DND-41 (cell line): ENCODE results near the gene PPARA.

ENCODE experiments used
- EZH2 ChIP-seq: IDR thresholded peaks from 3 replicates; pipeline ENCODE4 v1.6.1; 2012; ENCODE audit warnings: borderline replicate concordance, low read depth, mild to moderate bottlenecking, moderate library complexity, low read length, inconsistent platforms; ENCODE audit not compliant: severe bottlenecking
- TF ChIP-seq, protein P1 (sequence below): IDR thresholded peaks from 2 replicates; pipeline ENCODE4 v1.5.1; 2012; ENCODE audit warnings: borderline replicate concordance, low read length, moderate library complexity, mild to moderate bottlenecking; ENCODE audit not compliant: poor library complexity, severe bottlenecking; ENCODE audit errors: extremely low read depth

DNA sequence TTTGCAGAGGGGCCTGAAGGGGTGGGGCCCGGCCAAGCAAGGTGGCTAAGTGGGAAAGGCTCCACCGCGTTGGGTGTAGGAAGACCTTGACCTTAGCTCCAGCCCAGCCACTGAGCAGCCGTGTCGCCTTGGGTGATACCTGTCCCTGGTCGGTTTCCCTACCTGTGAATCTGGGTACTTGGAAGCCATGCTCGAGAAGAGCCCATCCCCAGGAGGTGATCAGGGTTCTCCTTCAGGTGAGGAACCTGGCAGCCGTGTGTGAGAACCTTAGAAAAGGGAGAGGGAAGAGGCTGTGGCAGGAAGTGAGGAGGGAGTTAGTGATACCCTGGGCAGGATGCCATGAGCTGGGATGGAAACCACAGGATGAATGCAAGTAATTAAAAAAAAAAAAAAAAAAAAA is 21.6 kb downstream of the PPARA start:
- TF ChIP-seq EZH2 = no peak
- TF ChIP-seq, protein P1, sequence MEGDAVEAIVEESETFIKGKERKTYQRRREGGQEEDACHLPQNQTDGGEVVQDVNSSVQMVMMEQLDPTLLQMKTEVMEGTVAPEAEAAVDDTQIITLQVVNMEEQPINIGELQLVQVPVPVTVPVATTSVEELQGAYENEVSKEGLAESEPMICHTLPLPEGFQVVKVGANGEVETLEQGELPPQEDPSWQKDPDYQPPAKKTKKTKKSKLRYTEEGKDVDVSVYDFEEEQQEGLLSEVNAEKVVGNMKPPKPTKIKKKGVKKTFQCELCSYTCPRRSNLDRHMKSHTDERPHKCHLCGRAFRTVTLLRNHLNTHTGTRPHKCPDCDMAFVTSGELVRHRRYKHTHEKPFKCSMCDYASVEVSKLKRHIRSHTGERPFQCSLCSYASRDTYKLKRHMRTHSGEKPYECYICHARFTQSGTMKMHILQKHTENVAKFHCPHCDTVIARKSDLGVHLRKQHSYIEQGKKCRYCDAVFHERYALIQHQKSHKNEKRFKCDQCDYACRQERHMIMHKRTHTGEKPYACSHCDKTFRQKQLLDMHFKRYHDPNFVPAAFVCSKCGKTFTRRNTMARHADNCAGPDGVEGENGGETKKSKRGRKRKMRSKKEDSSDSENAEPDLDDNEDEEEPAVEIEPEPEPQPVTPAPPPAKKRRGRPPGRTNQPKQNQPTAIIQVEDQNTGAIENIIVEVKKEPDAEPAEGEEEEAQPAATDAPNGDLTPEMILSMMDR = no peak
